Activated T-helper 1 cell treated with anti-CD3 and anti-CD28 coated beads, Interleukin-12 subunit alpha, Interleukin-12 subunit beta, Interleukin-2, Interleukin-4 antibody, amounts not matched to agents 30 ng/mL and 10 ng/mL and 1 ng/mL, durations not matched to agents 14 hours and 24 hours and 36 hours (primary cell): Measurements from ENCODE around the gene TCF19. TPM values are rescaled to one million over a fixed set of nuclear protein-coding genes. Genes with fewer than 3 reads are reported as not detected.

Source experiments
- DNase-seq: peaks from one replicate; pipeline ENCODE4 v3.0.0; 2021; ENCODE audit warnings: low spot score
- H3K27ac Mint-ChIP-seq: one replicate; pipeline ENCODE4 v1.8.0; 2021; ENCODE audit warnings: mild to moderate bottlenecking, mixed read lengths
- H3K27me3 Mint-ChIP-seq: one replicate; pipeline ENCODE4 v1.8.0; 2022; ENCODE audit warnings: mild to moderate bottlenecking, moderate library complexity, mixed read lengths; ENCODE audit not compliant: insufficient read depth
- H3K36me3 Mint-ChIP-seq: one replicate; pipeline ENCODE4 v1.8.0; 2021; ENCODE audit warnings: low read depth, mixed read lengths
- H3K4me1 Mint-ChIP-seq: one replicate; pipeline ENCODE4 v1.8.0; 2021; ENCODE audit warnings: low read depth, mixed read lengths
- H3K4me3 Mint-ChIP-seq: one replicate; pipeline ENCODE4 v1.8.0; 2021; ENCODE audit warnings: mild to moderate bottlenecking, moderate library complexity, mixed read lengths
- H3K9me3 Mint-ChIP-seq: one replicate; pipeline ENCODE4 v1.8.0; 2021; ENCODE audit warnings: mixed read lengths
- intact Hi-C: fragments of 100-400 bp; cut with micrococcal nuclease; formaldehyde crosslinking; loops from one replicate; pipeline ENCODE4 v1.15.1; 2024
- total RNA-seq: library from RNA; stranded (reverse); gene quantifications from 2 replicates; pipeline ENCODE4 v1.2.3, GENCODE V29; 2022

Gene TCF19
- total RNA-seq, 1 donor from 2014 or later = 75.9 TPM

DNA sequence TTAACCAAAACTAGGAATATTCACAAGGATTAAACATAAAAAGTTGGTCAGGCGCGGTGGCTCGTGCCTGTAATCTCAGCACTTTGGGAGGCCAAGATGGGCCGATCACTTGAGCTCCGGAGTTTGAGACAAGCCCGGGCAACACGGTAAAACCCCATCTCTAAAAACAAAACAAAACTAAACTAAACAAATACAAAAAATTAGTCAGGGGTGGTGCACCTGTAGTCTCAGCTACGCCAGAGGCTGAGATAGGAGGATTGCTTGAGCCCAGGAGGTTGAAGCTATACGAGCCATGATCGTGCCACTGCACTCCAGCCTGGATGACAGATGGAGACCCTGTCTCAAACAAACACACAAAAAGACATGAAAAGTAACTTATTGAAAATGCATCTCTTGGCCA lies 22.7 kb upstream of the TCF19 start:
- intact Hi-C loops = no loop called here
- Mint-ChIP-seq H3K4me1 (peaks cover 8% of the 10 kb centered on the region), H3K27ac (no peak overlapping the region), H3K27me3 (peaks cover 6% of the 10 kb centered on the region), H3K36me3 (no peaks in the 10 kb centered on the region), H3K9me3 (no peaks in the 10 kb centered on the region), H3K4me3 (no peak overlapping the region)
- no peak for DNase-seq

DNA sequence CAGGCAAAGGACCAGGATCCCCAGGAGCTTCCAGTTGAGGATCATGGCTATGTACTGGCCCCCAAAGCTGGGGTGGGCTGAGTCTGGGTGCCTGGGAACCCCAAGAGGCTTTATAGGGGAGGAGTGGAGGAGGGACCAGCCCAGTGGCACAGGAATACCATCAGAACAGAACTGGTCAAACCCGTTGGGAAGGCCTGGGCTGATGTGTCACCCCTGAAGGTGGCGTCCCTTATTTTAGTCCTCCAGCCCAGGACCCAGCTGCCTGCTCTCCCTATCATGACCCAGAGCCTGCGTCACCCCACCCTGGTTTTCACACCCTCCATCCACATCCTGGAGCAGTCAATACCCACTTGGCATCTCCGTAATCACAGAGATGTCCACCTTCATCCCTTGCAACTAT lies 19.4 kb upstream of the TCF19 start, which contains the start of gene PSORS1C2:
Gene PSORS1C2 (minus strand): TSS at position 85 of the 400 bp plus-strand sequence. CDS start 40 bp downstream, at position 45.
- no peak within 1 kb of the TSS for H3K4me3 Mint-ChIP-seq

DNA sequence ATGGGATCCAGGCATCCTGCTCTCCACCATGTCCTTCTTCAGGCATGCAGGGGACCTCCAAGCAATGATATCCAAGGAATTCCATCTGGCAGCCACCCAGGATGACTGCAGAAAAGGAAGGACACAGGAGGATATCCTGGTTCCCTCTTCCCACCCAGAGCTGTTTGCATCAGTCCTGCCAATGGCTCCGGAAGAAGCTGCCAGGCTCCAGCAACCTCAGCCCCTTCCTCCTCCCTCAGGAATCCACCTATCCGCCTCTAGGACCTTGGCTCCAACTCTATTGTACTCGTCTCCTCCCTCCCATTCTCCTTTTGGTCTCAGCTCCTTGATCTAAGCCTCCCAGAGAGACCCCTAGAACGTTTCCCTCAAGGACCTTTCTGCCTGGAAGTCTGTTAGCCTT lies 18.8 kb upstream of the TCF19 start:
- H3K4me1 Mint-ChIP-seq = peaks cover 8% of the 10 kb centered on the region
- no peak overlapping the region for H3K27ac Mint-ChIP-seq
- intact Hi-C loops = no loop called here
- no peak for DNase-seq
- H3K4me3 Mint-ChIP-seq = no peak overlapping the region
- H3K36me3 Mint-ChIP-seq = no peaks in the 10 kb centered on the region
- H3K9me3 Mint-ChIP-seq = no peaks in the 10 kb centered on the region
- H3K27me3 Mint-ChIP-seq = peaks cover 3% of the 10 kb centered on the region

More for the DNA sequence above, 19.4 kb upstream of the TCF19 start, which contains the start of gene PSORS1C2:
- Mint-ChIP-seq H3K27ac (no peak within 1 kb of the TSS), H3K4me1 (peaks cover 8% of the 10 kb centered on the region), H3K36me3 (no peaks in the 10 kb centered on the region), H3K9me3 (no peaks in the 10 kb centered on the region), H3K27me3 (peaks cover 3% of the 10 kb centered on the region)
- intact Hi-C loops = no loop called here
- DNase-seq = no peak

DNA sequence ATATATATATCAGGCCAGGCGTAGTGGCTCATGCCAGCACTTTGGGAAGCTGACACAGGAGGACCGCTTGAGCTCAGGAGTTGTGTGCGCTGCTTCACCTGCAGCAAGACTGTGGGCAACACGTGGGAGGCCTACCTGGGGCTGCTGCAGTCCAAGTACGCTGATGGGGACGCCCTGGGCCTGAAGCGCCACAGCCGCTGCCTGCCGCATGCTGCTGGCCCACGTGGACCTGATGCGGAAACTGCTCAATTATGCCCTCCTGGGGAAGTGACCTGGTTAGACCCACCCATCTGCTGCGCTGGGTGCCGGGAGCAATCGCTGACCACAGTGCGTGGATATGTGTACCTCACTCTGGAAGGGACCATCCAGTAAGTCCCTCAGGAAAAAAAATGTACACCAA lies 17.7 kb upstream of the TCF19 start:
- peaks cover 8% of the 10 kb centered on the region for H3K4me1 Mint-ChIP-seq
- no peak overlapping the region for H3K4me3 Mint-ChIP-seq
- intact Hi-C loops = no loop called here
- no peak for DNase-seq
- no peak overlapping the region for H3K27ac Mint-ChIP-seq
- H3K9me3 Mint-ChIP-seq = no peaks in the 10 kb centered on the region
- peaks cover 3% of the 10 kb centered on the region for H3K27me3 Mint-ChIP-seq
- H3K36me3 Mint-ChIP-seq = no peaks in the 10 kb centered on the region

DNA sequence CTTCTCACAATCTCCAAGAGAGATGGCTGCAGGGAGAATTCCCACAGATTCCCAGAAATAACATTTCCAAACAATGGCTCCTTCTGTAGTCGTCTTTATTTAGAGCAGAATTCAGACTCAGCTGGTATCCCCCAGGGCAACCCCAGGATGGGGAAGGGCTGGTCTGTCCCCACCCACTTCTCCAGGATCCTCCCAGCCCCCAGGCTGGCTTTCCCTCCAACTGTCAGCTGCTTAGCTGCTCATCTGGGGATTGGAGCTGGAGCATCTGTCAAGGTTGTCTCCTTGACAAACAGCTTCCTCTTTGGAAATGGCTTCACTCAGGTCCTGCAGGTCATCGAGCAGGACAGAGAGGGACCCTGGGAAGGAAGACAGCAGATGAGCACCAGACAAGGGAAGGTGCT lies 16.0 kb upstream of the TCF19 start:
- peaks cover 3% of the 10 kb centered on the region for H3K27me3 Mint-ChIP-seq
- no peak for DNase-seq
- peaks cover 1% of the 10 kb centered on the region for H3K36me3 Mint-ChIP-seq
- H3K4me3 Mint-ChIP-seq = no peak overlapping the region
- no peak overlapping the region for H3K27ac Mint-ChIP-seq
- H3K4me1 Mint-ChIP-seq = peaks cover 6% of the 10 kb centered on the region
- H3K9me3 Mint-ChIP-seq = no peaks in the 10 kb centered on the region
- intact Hi-C loops = no loop called here

DNA sequence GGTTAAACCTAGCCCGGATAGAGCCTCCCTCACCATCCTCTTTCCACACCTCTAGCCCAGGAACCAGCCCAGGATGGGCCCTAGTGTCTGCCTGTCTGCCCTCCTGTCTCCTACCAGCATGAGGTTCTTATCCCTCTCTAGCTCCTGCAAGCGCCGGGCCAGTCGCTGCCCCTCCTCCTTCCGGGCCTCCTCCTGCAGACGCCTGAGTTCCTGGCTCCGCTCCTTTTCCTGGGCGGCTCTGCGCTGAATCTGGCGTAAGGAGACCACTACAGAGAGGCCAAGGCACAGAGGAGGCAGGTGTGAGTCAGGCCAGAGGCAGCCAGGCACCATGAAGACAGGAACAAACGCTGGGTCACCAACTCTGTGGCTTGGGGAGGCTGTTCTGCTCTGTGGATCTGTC lies 15.2 kb upstream of the TCF19 start:
- DNase-seq = no peak
- intact Hi-C loops = no loop called here
- Mint-ChIP-seq H3K36me3 (peaks cover 1% of the 10 kb centered on the region), H3K27ac (no peak overlapping the region), H3K4me1 (no peaks in the 10 kb centered on the region), H3K27me3 (peaks cover 3% of the 10 kb centered on the region), H3K9me3 (no peaks in the 10 kb centered on the region), H3K4me3 (no peak overlapping the region)

DNA sequence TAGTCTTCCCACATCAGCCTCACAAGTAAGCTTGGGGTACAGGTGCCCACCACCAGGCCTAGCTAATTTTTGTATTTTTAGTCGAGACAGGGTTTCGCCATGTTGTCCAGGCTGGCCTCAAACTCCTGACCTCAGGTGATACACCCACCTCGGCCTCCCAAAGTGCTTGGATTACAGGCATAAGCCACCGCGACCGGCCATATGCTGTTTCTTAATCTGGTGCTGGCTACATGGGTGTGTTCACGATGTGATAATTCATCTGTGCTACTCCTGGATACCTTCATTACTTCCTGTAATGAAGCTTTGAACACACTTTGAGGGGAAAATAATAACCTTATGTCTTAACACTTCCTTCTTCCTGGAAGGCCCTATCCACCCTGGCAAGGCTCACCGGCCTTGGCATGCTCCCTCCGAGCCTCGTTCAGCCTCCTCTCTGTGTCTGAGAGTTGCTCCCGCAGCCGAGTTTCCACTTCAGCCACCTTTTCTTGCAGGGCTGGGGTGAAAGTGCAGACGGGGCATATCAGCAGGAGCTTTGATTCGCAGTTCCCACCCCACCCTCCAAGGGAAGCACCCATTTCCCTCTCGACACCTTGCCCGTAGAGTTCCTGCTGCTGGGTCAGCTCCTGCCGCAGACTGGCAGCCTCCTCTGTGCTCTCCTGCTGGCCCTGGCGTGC lies 14.0 kb upstream of the TCF19 start:
- H3K36me3 Mint-ChIP-seq = peaks cover 1% of the 10 kb centered on the region
- H3K4me3 Mint-ChIP-seq = no peak overlapping the region
- no peak overlapping the region for H3K27ac Mint-ChIP-seq
- H3K9me3 Mint-ChIP-seq = no peaks in the 10 kb centered on the region
- no peak for DNase-seq
- no peaks in the 10 kb centered on the region for H3K27me3 Mint-ChIP-seq
- intact Hi-C loops = no loop called here
- H3K4me1 Mint-ChIP-seq = no peaks in the 10 kb centered on the region

DNA sequence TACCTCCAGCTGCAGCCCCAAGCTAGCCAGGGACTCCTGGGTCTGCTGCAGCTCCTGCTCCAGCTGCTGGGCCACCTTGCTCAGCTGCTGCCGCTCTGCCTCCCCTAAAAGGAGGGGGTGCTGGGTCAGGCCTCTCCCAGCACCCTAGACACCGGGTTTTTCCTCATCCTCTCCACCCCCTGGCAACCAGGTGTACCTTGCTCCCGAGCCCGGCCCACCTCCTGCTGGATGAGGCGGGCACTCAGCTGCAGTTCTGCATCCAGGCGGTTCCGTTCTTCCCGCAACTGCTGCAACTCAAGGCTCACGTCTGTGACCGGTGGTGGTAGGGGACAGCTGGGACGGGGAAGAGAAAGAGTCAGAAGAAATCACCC lies 13.4 kb upstream of the TCF19 start:
- intact Hi-C loops = no loop called here
- no peaks in the 10 kb centered on the region for H3K4me1 Mint-ChIP-seq
- no peak overlapping the region for H3K27ac Mint-ChIP-seq
- H3K27me3 Mint-ChIP-seq = no peaks in the 10 kb centered on the region
- H3K9me3 Mint-ChIP-seq = no peaks in the 10 kb centered on the region
- H3K4me3 Mint-ChIP-seq = no peak overlapping the region
- DNase-seq = no peak
- H3K36me3 Mint-ChIP-seq = peaks cover 3% of the 10 kb centered on the region

DNA sequence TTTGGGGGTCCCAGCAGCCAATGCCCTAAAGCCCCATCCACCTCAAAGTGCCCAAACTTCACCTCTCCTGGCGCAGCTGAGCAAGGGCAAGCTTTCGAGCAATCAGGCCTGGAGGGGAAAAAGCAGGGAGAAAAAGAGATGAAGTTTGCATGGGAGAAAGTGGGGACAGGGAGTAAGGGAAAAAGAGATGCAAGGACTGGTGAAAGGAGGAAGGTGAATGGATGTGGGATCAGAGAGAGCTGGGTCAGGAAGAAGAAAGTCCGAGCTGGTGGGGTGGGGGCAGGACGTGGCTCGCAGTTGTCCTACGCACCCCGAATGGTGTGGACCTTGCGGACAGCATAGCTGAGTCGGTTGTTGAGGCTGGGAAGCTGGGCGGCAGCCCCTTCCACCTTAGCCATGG lies 13.0 kb upstream of the TCF19 start:
- DNase-seq = no peak
- H3K9me3 Mint-ChIP-seq = no peaks in the 10 kb centered on the region
- H3K27ac Mint-ChIP-seq = no peak overlapping the region
- no peaks in the 10 kb centered on the region for H3K4me1 Mint-ChIP-seq
- H3K36me3 Mint-ChIP-seq = peaks cover 3% of the 10 kb centered on the region
- intact Hi-C loops = no loop called here
- H3K4me3 Mint-ChIP-seq = no peak overlapping the region
- no peaks in the 10 kb centered on the region for H3K27me3 Mint-ChIP-seq

DNA sequence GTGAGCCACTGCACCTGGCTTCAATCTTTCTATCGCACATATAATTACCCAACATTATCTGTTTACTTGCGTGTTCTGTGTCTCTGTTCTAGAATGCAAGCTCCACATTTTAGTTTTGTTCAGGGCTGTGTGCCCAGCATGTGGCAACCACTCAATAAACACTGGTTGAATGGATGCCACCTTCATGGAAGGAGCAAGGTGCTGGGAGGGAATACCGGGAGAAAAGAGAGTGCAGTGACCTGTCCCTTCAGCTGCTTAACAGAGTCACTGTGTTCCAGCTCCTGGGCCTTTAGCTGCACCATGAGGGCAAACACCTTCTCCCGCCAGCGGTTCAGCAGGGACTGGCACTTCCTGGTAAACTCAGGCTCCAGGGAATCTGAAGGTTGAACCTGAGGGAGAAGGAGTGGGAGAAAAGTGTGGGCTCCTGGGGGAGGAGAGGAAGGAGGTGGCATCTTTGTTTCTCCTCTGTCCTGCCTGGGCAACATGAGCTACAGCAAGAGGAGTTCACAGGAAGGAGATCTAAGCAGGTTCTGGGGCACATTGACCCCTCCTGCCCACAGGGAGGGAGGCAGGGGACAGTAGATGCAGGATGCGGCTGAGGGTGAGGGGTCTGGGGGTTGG lies 8.5 kb upstream of the TCF19 start:
- H3K4me3 Mint-ChIP-seq = no peak overlapping the region
- intact Hi-C loops = no loop called here
- peaks cover 21% of the 10 kb centered on the region for H3K36me3 Mint-ChIP-seq

DNA sequence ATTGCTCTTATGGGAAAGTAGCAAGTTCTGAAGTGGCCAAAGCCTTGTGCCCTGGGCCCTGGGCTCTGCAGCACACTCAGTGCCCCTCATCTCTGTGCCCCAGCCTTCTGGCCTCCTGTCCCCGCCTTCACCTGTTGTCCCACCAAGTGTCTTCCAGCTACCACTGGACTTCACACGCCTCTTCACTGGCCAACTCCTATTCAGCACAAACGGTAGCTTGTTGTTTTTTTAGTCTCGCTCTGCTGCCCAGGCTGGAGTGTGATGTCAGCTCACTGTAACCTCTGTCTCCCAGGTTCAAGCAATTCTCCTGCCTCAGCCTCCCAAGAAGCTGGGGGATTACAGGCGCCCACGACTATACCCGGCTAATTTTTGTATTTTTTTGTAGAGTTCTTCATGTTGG lies 5.6 kb upstream of the TCF19 start:
- Mint-ChIP-seq H3K36me3 (peaks cover 25% of the 10 kb centered on the region), H3K27me3 (no peaks in the 10 kb centered on the region), H3K9me3 (no peaks in the 10 kb centered on the region), H3K4me1 (peaks cover 11% of the 10 kb centered on the region), H3K4me3 (no peak overlapping the region), H3K27ac (no peak overlapping the region)
- no peak for DNase-seq
- intact Hi-C loops = no loop called here

More for the DNA sequence above, 8.5 kb upstream of the TCF19 start:
- no peak for DNase-seq
- H3K4me1 Mint-ChIP-seq = no peaks in the 10 kb centered on the region
- H3K27ac Mint-ChIP-seq = no peak overlapping the region
- no peaks in the 10 kb centered on the region for H3K9me3 Mint-ChIP-seq
- H3K27me3 Mint-ChIP-seq = no peaks in the 10 kb centered on the region

DNA sequence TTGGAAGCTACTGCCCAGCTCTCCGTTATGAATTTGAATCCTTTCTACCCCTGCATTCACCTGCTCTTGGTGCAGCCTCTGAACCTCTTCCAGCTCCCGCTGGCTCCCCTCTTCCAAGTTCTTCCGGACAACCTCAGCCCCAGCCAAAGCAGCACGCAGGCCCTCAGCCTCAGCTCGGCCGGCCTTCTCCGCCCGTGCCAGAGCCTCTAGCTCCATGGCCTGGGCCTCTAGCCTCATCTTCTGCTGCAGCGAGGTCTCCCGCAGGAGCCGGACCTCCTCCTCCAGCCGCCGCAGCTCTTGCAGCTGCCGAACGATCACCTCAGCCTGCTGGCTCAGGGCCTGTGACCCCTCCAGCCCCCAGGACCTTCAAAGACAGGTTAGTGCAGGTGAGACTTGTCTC lies 4.0 kb upstream of the TCF19 start:
- DNase-seq = no peak
- Mint-ChIP-seq H3K4me1 (peaks cover 18% of the 10 kb centered on the region), H3K9me3 (no peaks in the 10 kb centered on the region), H3K27me3 (no peaks in the 10 kb centered on the region), H3K36me3 (peaks cover 30% of the 10 kb centered on the region), H3K4me3 (no peak overlapping the region), H3K27ac (no peak overlapping the region)
- intact Hi-C loops = no loop called here

DNA sequence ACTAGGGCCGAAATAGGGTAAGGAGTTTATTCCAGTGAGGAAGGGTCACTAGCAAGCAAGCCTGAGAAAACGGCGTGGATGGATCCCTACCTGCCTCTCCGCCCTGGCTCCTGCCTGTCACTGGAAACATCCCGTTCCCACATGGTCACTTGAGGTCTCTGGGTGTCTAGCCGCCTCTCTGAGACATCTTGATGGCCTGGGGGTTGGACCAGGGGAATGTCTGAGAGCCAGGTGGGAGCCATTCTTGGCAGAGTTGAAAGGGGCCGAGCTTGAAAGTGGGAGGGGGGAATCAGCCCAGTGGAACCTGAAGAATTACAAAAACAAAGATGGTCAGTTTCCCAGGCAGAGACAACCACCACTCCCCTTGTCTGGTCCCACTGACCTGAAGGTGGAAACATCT lies 1.7 kb upstream of the TCF19 start:
- Mint-ChIP-seq H3K4me3 (peak overlapping the region; percentile 82), H3K36me3 (peaks cover 26% of the 10 kb centered on the region), H3K4me1 (peaks cover 24% of the 10 kb centered on the region), H3K27ac (no peak overlapping the region), H3K27me3 (no peaks in the 10 kb centered on the region), H3K9me3 (no peaks in the 10 kb centered on the region)
- no peak for DNase-seq
- intact Hi-C loops = loop anchor here (5.0 kb wide), 1 partner anchor 386 kb away; the partner anchor contains the start of gene DDX39B
